GM18520 (cell line): ENCODE data around the gene WASF2.
A peak's percentile ranks its signal among the peaks of the same experiment; 100 is the strongest.
"Not testable (repeated sequence)": the region's sequence is repeated elsewhere in the genome, so short reads cannot be mapped to it uniquely, and the experiment has no call there.

ENCODE experiments used
- ATAC-seq: cut with Tn5 transposase; IDR thresholded peaks from one replicate; pipeline ENCODE4 v1.9.1; 2021; ENCODE audit not compliant: unreplicated experiment

Gene WASF2

GRCh38 chr1:27489973-27490741 is at the start of gene WASF2:
TSS of gene WASF2 (minus strand) at chr1:27490167. CDS start at chr1:27428890, 61,277 bp downstream.
- ATAC-seq, result peak; percentile 83

- ATAC-seq, result no peak
These were observed 48.8 kb upstream of the WASF2 start for GRCh38 chr1:27538793-27539192.

GRCh38 chr1:27538305-27538676 is 48.3 kb upstream of the WASF2 start:
- not testable (repeated sequence) for ATAC-seq

- no peak for ATAC-seq
These were observed 46.8 kb upstream of the WASF2 start for GRCh38 chr1:27536767-27537166.

- no peak for ATAC-seq
These were observed 46.2 kb upstream of the WASF2 start for GRCh38 chr1:27536010-27536757.

GRCh38 chr1:27535386-27535785 is 45.4 kb upstream of the WASF2 start:
- ATAC-seq, result no peak

- no peak for ATAC-seq
These were observed 42.2 kb upstream of the WASF2 start for GRCh38 chr1:27531959-27532685.

- no peak for ATAC-seq
These were observed 40.2 kb upstream of the WASF2 start for GRCh38 chr1:27530192-27530591.

- ATAC-seq, result no peak
These were observed 39.7 kb upstream of the WASF2 start for GRCh38 chr1:27529704-27530018.

- ATAC-seq, result no peak
These were observed 39.1 kb upstream of the WASF2 start for GRCh38 chr1:27528818-27529703.

GRCh38 chr1:27527890-27528817 is 38.2 kb upstream of the WASF2 start:
- no peak for ATAC-seq

GRCh38 chr1:27527223-27527889 is 37.4 kb upstream of the WASF2 start:
- no peak for ATAC-seq

GRCh38 chr1:27526569-27527222 is 36.7 kb upstream of the WASF2 start:
- ATAC-seq, result no peak

- ATAC-seq, result no peak
These were observed 35.6 kb upstream of the WASF2 start for GRCh38 chr1:27525296-27526272.

GRCh38 chr1:27523337-27524020 is 33.5 kb upstream of the WASF2 start:
- no peak for ATAC-seq

- ATAC-seq, result no peak
These were observed 32.7 kb upstream of the WASF2 start for GRCh38 chr1:27522432-27523336.
